Sigmoid colon (tissue), 7 donors: ENCODE results near the gene DHRS7B. TPM values are rescaled to one million over a fixed set of nuclear protein-coding genes. Genes with fewer than 3 reads are reported as not detected.

ENCODE experiments used
- DNase-seq: peaks from one replicate; pipeline ENCODE4 v3.0.0-alpha.2; 2019
- H3K27ac ChIP-seq, 4 donors: fragments of 200-600 bp; sonication (generic); one replicate each; pipeline ENCODE4 v1.5.1; 2016 to 2019; ENCODE audit warnings: mild to moderate bottlenecking in 1 of 4
- H3K27me3 ChIP-seq, 3 donors: fragments of 200-600 bp; sonication (generic); one replicate each; pipeline ENCODE4 v1.5.1; 2019; ENCODE audit warnings: mild to moderate bottlenecking in 1 of 3
- H3K36me3 ChIP-seq, 4 donors: fragments of 200-600 bp; sonication (generic); one replicate each; pipeline ENCODE4 v1.5.1; 2016 to 2019
- H3K4me1 ChIP-seq, 4 donors: fragments of 200-600 bp; sonication (generic); one replicate each; pipeline ENCODE4 v1.5.1; 2017 to 2019
- H3K4me3 ChIP-seq, 4 donors: fragments of 200-600 bp; sonication (generic); one replicate each; pipeline ENCODE4 v1.5.1; 2017 to 2019; ENCODE audit warnings: mild to moderate bottlenecking in 2 of 4, moderate library complexity in 1 of 4
- H3K9me3 ChIP-seq, 4 donors: fragments of 200-600 bp in 3 of 4; sonication (generic) in 3 of 4; one replicate each; pipeline versions ENCODE4 v1.5.1 to v1.6.1; 2013 to 2019
- CTCF ChIP-seq, 4 experiments: fragments of 450-650 bp in 3 of 4; fragments of 200-600 bp in 1 of 4; IDR thresholded peaks; one replicate each; pipeline ENCODE4 v1.5.1; 2016 to 2019; ENCODE audit warnings: antibody characterized with exemption in 4 of 4, mild to moderate bottlenecking in 3 of 4, moderate library complexity in 2 of 4
- EP300 ChIP-seq, 4 donors: sonication (generic); formaldehyde crosslinking; IDR thresholded peaks; one replicate each; pipeline ENCODE4 v1.6.1; 2017; ENCODE audit warnings: antibody characterized with exemption in 4 of 4
- POLR2A ChIP-seq, 2 donors: fragments of 450-650 bp; IDR thresholded peaks; one replicate each; pipeline ENCODE4 v1.6.1; 2016; ENCODE audit warnings: antibody characterized with exemption in 2 of 2, mild to moderate bottlenecking in 2 of 2, moderate library complexity in 2 of 2
- POLR2AphosphoS5 ChIP-seq, 4 donors: sonication (generic); formaldehyde crosslinking; IDR thresholded peaks; one replicate each; pipeline ENCODE4 v1.6.1; 2017; ENCODE audit warnings: antibody characterized with exemption in 4 of 4
- WGBS, 2 donors: extraction: QIAGEN DNeasy Blood & Tissue Kit; methylation state at CpG; one replicate each; pipeline ENCODE4 v1.1.7; 2013; 5-methylcytosine and 5-hydroxymethylcytosine counted together
- intact Hi-C: fragments of 100-400 bp; cut with DNase I; formaldehyde crosslinking; loops from one replicate; pipeline ENCODE4 v1.15.1; 2023
- polyA plus RNA-seq, 3 donors: library from polyadenylated mRNA; stranded (reverse); fragments of 200-250 nt; gene quantifications; one replicate each; pipeline ENCODE4 v1.2.3, GENCODE V29; 2013
- total RNA-seq, 4 donors: library from RNA; depleted of rRNA; stranded (reverse); fragments of >200 nt; gene quantifications; one replicate each; pipeline ENCODE4 v1.1.0, GENCODE V29; 2016
- donor health status: healthy with polysubstance abuse.
- donor health status: Bipolar disorder and iron deficiency.
- donor health status: healthy.

Gene DHRS7B
- total and polyA plus RNA-seq, 7 donors = 8.3 to 31.9 (median 23.2) TPM

GRCh38 chr17:21184570-21184969, 57.8 kb downstream of the DHRS7B start:
- H3K4me1 ChIP-seq = no peaks in the 10 kb centered on the region
- no peaks in the 10 kb centered on the region for H3K9me3 ChIP-seq
- H3K36me3 ChIP-seq = peaks cover 4 to 46% (median 13%) of the 10 kb centered on the region in 4 donors
- no peak for DNase-seq
- H3K4me3 ChIP-seq = no peak overlapping the region
- H3K27me3 ChIP-seq = no peaks in the 10 kb centered on the region
- WGBS, 2 donors = 93 to 94% methylated on average over 3 of the region's 3 CpGs
- no peak overlapping the region for H3K27ac ChIP-seq
- intact Hi-C loops = no loop called here
- TF ChIP-seq CTCF (IDR thresholded peaks at IDR 0.05) (no peak), POLR2A (IDR thresholded peaks at IDR 0.05) (no peak), POLR2AphosphoS5 (IDR thresholded peaks at IDR 0.05) (no peak), EP300 (IDR thresholded peaks at IDR 0.05) (no peak)

- Histone ChIP-seq H3K27ac (no peak overlapping the region), H3K36me3 (peaks cover 4 to 42% (median 13%) of the 10 kb centered on the region in 4 donors), H3K4me3 (no peak overlapping the region), H3K9me3 (no peaks in the 10 kb centered on the region), H3K27me3 (no peaks in the 10 kb centered on the region), H3K4me1 (no peaks in the 10 kb centered on the region)
- intact Hi-C loops = no loop called here
- no peak for DNase-seq
- no peak for TF ChIP-seq POLR2AphosphoS5 (IDR thresholded peaks at IDR 0.05)
- no peak for TF ChIP-seq EP300 (IDR thresholded peaks at IDR 0.05)
- no peak for TF ChIP-seq POLR2A (IDR thresholded peaks at IDR 0.05)
- TF ChIP-seq CTCF (IDR thresholded peaks at IDR 0.05) = no peak
- WGBS, 2 donors = 97% methylated on average over 1 of the region's 1 CpG
These were observed 58.3 kb downstream of the DHRS7B start for GRCh38 chr17:21185061-21185460.

GRCh38 chr17:21186399-21187187, 59.8 kb downstream of the DHRS7B start:
- WGBS, 2 donors = 94 to 95% methylated on average over 6 of the region's 6 CpGs
- peak overlapping the region in 1 of 4 donors; percentile 13 for H3K27ac ChIP-seq
- peaks cover 0 to 10% (median 3%) of the 10 kb centered on the region in 4 donors for H3K4me1 ChIP-seq
- no peak for DNase-seq
- peaks cover 4 to 36% (median 13%) of the 10 kb centered on the region in 4 donors for H3K36me3 ChIP-seq
- no peaks in the 10 kb centered on the region for H3K9me3 ChIP-seq
- no peak for TF ChIP-seq POLR2A (IDR thresholded peaks at IDR 0.05)
- TF ChIP-seq POLR2AphosphoS5 (IDR thresholded peaks at IDR 0.05) = no peak
- TF ChIP-seq EP300 (IDR thresholded peaks at IDR 0.05) = no peak
- no peak for TF ChIP-seq CTCF (IDR thresholded peaks at IDR 0.05)
- no peaks in the 10 kb centered on the region for H3K27me3 ChIP-seq
- no peak overlapping the region for H3K4me3 ChIP-seq
- intact Hi-C loops = no loop called here

- no peak overlapping the region for H3K27ac ChIP-seq
- peaks cover 0 to 13% (median 9%) of the 10 kb centered on the region in 4 donors for H3K4me1 ChIP-seq
- no peaks in the 10 kb centered on the region for H3K9me3 ChIP-seq
- H3K36me3 ChIP-seq = peaks cover 4 to 25% (median 6%) of the 10 kb centered on the region in 4 donors
- TF ChIP-seq POLR2A (IDR thresholded peaks at IDR 0.05) (no peak), POLR2AphosphoS5 (IDR thresholded peaks at IDR 0.05) (no peak), CTCF (IDR thresholded peaks at IDR 0.05) (no peak), EP300 (IDR thresholded peaks at IDR 0.05) (no peak)
- no peaks in the 10 kb centered on the region for H3K27me3 ChIP-seq
- H3K4me3 ChIP-seq = no peak overlapping the region
- 98 to 99% methylated on average over 4 of the region's 4 CpGs for WGBS, 2 donors
- intact Hi-C loops = no loop called here
- DNase-seq = no peak
These were observed 62.6 kb downstream of the DHRS7B start for GRCh38 chr17:21189361-21189760.
